Measurements from ENCODE around the gene SLIT3.

- TF ChIP-seq POLR2A (IDR thresholded peaks at IDR 0.05) (no peak), CTCF (IDR thresholded peaks at IDR 0.05) (no peak)
Observed at GRCh38 chr5:169022718-169023117, 278.2 kb downstream of the SLIT3 start.

Data from right lobe of liver (tissue), 4 donors.